ENCODE results near the gene ABHD16B. TPM values are rescaled to one million over a fixed set of nuclear protein-coding genes. Genes with fewer than 3 reads are reported as not detected.

Gene ABHD16B
- total and polyA plus RNA-seq, 10 of the 15 experiments (the other 5 are each of a cell fraction or from before 2014, with no cell fraction given): 0.13 TPM; not detected in 9

DNA sequence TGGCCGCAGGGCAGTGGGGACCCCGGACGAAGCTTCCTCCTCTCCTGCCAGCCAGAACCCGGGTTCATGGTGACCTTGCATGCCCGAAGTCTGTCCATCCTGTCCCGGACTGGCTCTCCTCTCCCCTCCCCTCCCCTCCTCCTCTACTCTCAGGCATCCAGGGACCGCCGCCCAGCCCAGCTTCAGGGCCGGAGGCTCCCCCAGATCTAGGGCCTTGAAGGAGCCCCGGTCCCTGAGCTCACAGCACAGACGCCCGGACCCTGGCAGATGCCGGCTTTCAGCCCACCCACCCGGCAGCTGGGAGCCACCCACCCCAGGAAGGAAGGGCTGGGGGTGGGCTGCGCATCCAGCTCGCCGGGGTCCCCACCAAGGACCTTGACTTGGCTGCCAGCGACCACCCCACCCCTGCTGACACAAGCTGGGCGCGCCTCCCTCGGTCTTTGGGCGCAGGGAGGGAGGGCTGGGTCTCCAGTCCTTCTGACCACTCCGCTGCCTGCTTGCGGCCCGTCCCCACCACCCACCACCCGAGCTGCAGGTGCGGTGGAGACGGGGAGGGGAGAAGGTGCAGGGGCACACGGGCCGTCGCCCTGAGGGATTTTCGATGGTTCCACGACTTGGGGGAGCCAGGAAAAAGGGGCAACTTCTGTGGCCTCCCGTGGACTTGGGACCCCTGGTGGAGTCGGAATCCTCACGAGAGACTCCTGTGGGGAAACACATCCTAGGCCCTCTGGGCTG, 5.8 kb upstream of the ABHD16B start (continued):
- no peak for TF ChIP-seq ESRRA (IDR thresholded peaks at IDR 0.05; ENCODE audit: low read length)

- 86% methylated on average over 22 of the region's 22 CpGs for WGBS (ENCODE audit: insufficient coverage, insufficient replicate concordance, low lambda C conversion rate, missing lambda C conversion rate)
- ChIA-PET CTCF (no interaction called here), POLR2A (interaction anchor here (0.6 to 0.7 kb wide), 2 partner anchors 257 to 303 kb away, joined by 3 read pairs; no protein-coding TSS in a partner anchor), RAD21 (ENCODE audit: unreplicated experiment) (no interaction called here), SMC1A (ENCODE audit: uncharacterized antibody, unreplicated experiment) (no interaction called here)
- in situ Hi-C loops (cut with MboI): loop anchor here (5.0 kb wide), 1 partner anchor 149 kb away; the partner anchor contains the start of genes ARFRP1 and ZGPAT
- Histone ChIP-seq H3K79me2 (ENCODE audit: control insufficient read depth, insufficient read depth, low read length) (no peaks in the 10 kb centered on the region), H3K27ac (ENCODE audit: control insufficient read depth, insufficient read depth) (no peak overlapping the region), H3K4me1 (ENCODE audit: control insufficient read depth, insufficient read depth, low read length) (peaks cover 46% of the 10 kb centered on the region), H3K4me2 (ENCODE audit: control insufficient read depth, insufficient read depth) (no peak overlapping the region), H3K27me3 (replicated peaks in 1 of 2; ENCODE audit: control insufficient read depth in 2 of 2, insufficient read depth in 2 of 2, low read length in 1 of 2) (no peaks in the 10 kb centered on the region), H3K9me3 (replicated peaks; ENCODE audit: control insufficient read depth, insufficient read depth, low read length) (no peaks in the 10 kb centered on the region), H3K4me3 (no peak overlapping the region), H4K20me1 (ENCODE audit: control insufficient read depth, insufficient read depth) (no peaks in the 10 kb centered on the region), H3K36me3 (ENCODE audit: control insufficient read depth in 2 of 2, insufficient read depth in 2 of 2, low read length in 1 of 2) (no peaks in the 10 kb centered on the region; a peak in 1 of 4 replicates), H3K9ac (ENCODE audit: control insufficient read depth, insufficient read depth, low read length) (no peak overlapping the region), H2AFZ (ENCODE audit: control insufficient read depth, low read depth, low read length) (no peak overlapping the region)
- DNase-seq (ENCODE audit: low read depth, low spot score) (no peak), FAIRE-seq (no peak), ATAC-seq (no peak)
- intact Hi-C loops (cut with micrococcal nuclease; ENCODE audit: unreplicated experiment): no loop called here
- TF ChIP-seq IKZF1 (conservative IDR thresholded peaks at IDR 0.05): no peak
- TF ChIP-seq ZNF384 (IDR thresholded peaks at IDR 0.05; ENCODE audit: borderline replicate concordance, low read depth, low read length): no peak
- no TSS peak for BruUV-seq (replicated peaks)
Measured at GRCh38 chr20:63856098-63856511, 5.2 kb upstream of the ABHD16B start.
